HepG2 (cell line): ENCODE results near the gene CSNK1G1. TPM values are rescaled to one million over a fixed set of nuclear protein-coding genes. Genes with fewer than 3 reads are reported as not detected.

Source experiments
- ATAC-seq: fragments of 200-7000 bp; cut with Tn5 transposase; 3 replicates; pipeline ENCODE4 v1.9.1; 2020; ENCODE audit warnings: mild to moderate bottlenecking, moderate library complexity
- BruUV-seq: library from RNA; stranded (reverse); fragments of 400-500 nt; replicated peaks from 2 replicates; lab custom pipeline; 2021; lab: Mats Ljungman, UMichigan
- CTCF ChIA-PET: fragments of 300-600 bp; formaldehyde crosslinking; extraction: SDS; loops from one replicate; lab custom pipeline; 2021; ENCODE audit warnings: low total read pairs, inconsistent platforms, low intra/inter-chr PET ratio; lab: Yijun Ruan, JAX
- POLR2A ChIA-PET: fragments of 350-600 bp; sonication (Branson Sonifier 250); formaldehyde crosslinking; loops from one replicate; lab custom pipeline; 2020; ENCODE audit warnings: antibody characterized with exemption, inconsistent platforms; lab: Yijun Ruan, JAX
- DNase-seq: peaks from one replicate; pipeline ENCODE4 v3.0.0-alpha.2; 2015; ENCODE audit warnings: low spot score
- FAIRE-seq: peaks from 3 replicates; lab custom pipeline; 2011; peaks lifted over from hg19 to GRCh38; lab: Jason Lieb, UNC
- H2AFZ ChIP-seq: one replicate; pipeline ENCODE4 v1.6.1; 2011; ENCODE audit warnings: low read length, inconsistent platforms
- H3K27ac ChIP-seq: fragments of 300-600 bp; 3 replicates; pipeline ENCODE4 v1.8.0; 2011; ENCODE audit warnings: mixed run types, mild to moderate bottlenecking, mixed read lengths, low read length, inconsistent platforms; ENCODE audit not compliant: insufficient read depth; ENCODE audit errors: extremely low read length
- H3K27me3 ChIP-seq, 2 experiments: fragments of 200-600 bp in 1 of 2; 2 replicates in 1 of 2; 3 replicates in 1 of 2; pipeline versions ENCODE4 v1.6.0 to v1.8.0; 2011; ENCODE audit warnings: low read length in 2 of 2, mild to moderate bottlenecking in 2 of 2, moderate library complexity in 2 of 2, inconsistent platforms in 1 of 2; ENCODE audit not compliant: insufficient read depth in 2 of 2, control insufficient read depth in 1 of 2
- H3K36me3 ChIP-seq, 2 experiments: fragments of 200-600 bp in 1 of 2; replicated peaks in 1 of 2; 2 replicates in 1 of 2; 3 replicates in 1 of 2; pipeline versions ENCODE4 v1.5.1 to v1.8.0; 2011; ENCODE audit warnings: low read length in 2 of 2, inconsistent platforms in 1 of 2; ENCODE audit not compliant: insufficient read depth in 2 of 2, control insufficient read depth in 1 of 2
- H3K4me1 ChIP-seq: 2 replicates; pipeline ENCODE4 v1.5.1; 2012; ENCODE audit warnings: low read length, inconsistent platforms; ENCODE audit not compliant: insufficient read depth
- H3K4me2 ChIP-seq: 2 replicates; pipeline ENCODE4 v1.6.0; 2011; ENCODE audit warnings: low read depth, low read length, inconsistent platforms
- H3K4me3 ChIP-seq, 3 experiments: fragments of 200-600 bp in 1 of 3; sonication (generic), shearing (Covaris generic) in 1 of 3; replicated peaks in 1 of 3; 2 replicates each; pipeline ENCODE4 v1.5.1; 2011 to 2016; ENCODE audit warnings: low read length in 3 of 3, inconsistent platforms in 2 of 3, low read depth in 2 of 3, mild to moderate bottlenecking in 2 of 3, control low read depth in 1 of 3, mixed read lengths in 1 of 3; ENCODE audit not compliant: insufficient read depth in 1 of 3
- H3K79me2 ChIP-seq: one replicate; pipeline ENCODE4 v1.6.1; 2011; ENCODE audit warnings: low read length, inconsistent platforms; ENCODE audit not compliant: insufficient read depth
- H3K9ac ChIP-seq: 2 replicates; pipeline ENCODE4 v1.6.0; 2011; ENCODE audit warnings: mild to moderate bottlenecking, low read depth, low read length, inconsistent platforms; ENCODE audit not compliant: insufficient read depth
- H3K9me3 ChIP-seq: 2 replicates; pipeline ENCODE4 v1.5.1; 2012; ENCODE audit warnings: mild to moderate bottlenecking, low read length
- H4K20me1 ChIP-seq: 2 replicates; pipeline ENCODE4 v1.6.0; 2011; ENCODE audit warnings: inconsistent platforms, mild to moderate bottlenecking, low read length, moderate library complexity; ENCODE audit not compliant: insufficient read depth
- ARID5B ChIP-seq: IDR thresholded peaks from 2 replicates; pipeline ENCODE4 v1.4.0; 2020; ENCODE audit warnings: mild to moderate bottlenecking, missing genetic modification reagents
- ATF4 ChIP-seq, 2 experiments: fragments of 450-650 bp in 1 of 2; sonication (generic) in 1 of 2; formaldehyde crosslinking; IDR thresholded peaks; 2 replicates each; pipeline versions ENCODE4 v1.5.0 to v1.8.0; 2020 to 2022; ENCODE audit warnings: mild to moderate bottlenecking in 1 of 2, missing genetic modification reagents in 1 of 2
- EP300 ChIP-seq, 3 experiments: sonication (generic) in 1 of 3; formaldehyde crosslinking in 1 of 3; IDR thresholded peaks; 2 replicates each; pipeline versions ENCODE4 v1.5.1 to v1.6.1; 2011 to 2020; ENCODE audit warnings: low read depth in 2 of 3, low read length in 2 of 3, borderline replicate concordance in 1 of 3, improper control_type of control experiment in 1 of 3, mild to moderate bottlenecking in 1 of 3, missing genetic modification reagents in 1 of 3, moderate library complexity in 1 of 3
- ISL2 ChIP-seq: sonication (generic); formaldehyde crosslinking; IDR thresholded peaks from 2 replicates; pipeline ENCODE4 v1.5.0; 2020; ENCODE audit warnings: missing genetic modification reagents
- KMT2B ChIP-seq: IDR thresholded peaks from 2 replicates; pipeline ENCODE4 v1.6.1; 2016; ENCODE audit warnings: missing genetic modification reagents, missing compliant biosample characterization
- ZBTB37 ChIP-seq: sonication (generic); formaldehyde crosslinking; IDR thresholded peaks from 2 replicates; pipeline ENCODE4 v1.4.0; 2020; ENCODE audit warnings: mild to moderate bottlenecking, missing genetic modification reagents
- ZNF138 ChIP-seq: sonication (generic); formaldehyde crosslinking; IDR thresholded peaks from 2 replicates; pipeline ENCODE4 v1.5.0; 2020; ENCODE audit warnings: mild to moderate bottlenecking, low read depth, missing genetic modification reagents
- ZNF317 ChIP-seq: sonication (generic); formaldehyde crosslinking; IDR thresholded peaks from 2 replicates; pipeline ENCODE4 v1.5.0; 2020; ENCODE audit warnings: mild to moderate bottlenecking, missing genetic modification reagents
- ZNF562 ChIP-seq: sonication (generic); formaldehyde crosslinking; IDR thresholded peaks from 2 replicates; pipeline ENCODE4 v1.8.0; 2022; ENCODE audit warnings: missing genetic modification reagents, borderline replicate concordance
- WGBS: methylation state at CpG from one replicate; pipeline ENCODE4 v1.1.6; 2017; ENCODE audit warnings: low lambda C conversion rate; 5-methylcytosine and 5-hydroxymethylcytosine counted together
- in situ Hi-C: cut with HindIII; loops from 2 replicates; pipeline ENCODE4 v1.10.0; 2017; ENCODE audit warnings: low pct_unique_long_range_greater_than_20kb; ENCODE audit not compliant: extremely low pct_ligation_motif_present
- intact Hi-C: fragments of 100-400 bp; cut with micrococcal nuclease; formaldehyde crosslinking; loops from one replicate; pipeline ENCODE4 v1.10.0; 2022; ENCODE audit not compliant: unreplicated experiment
- polyA plus RNA-seq, 8 experiments: library from polyadenylated mRNA; depleted of rRNA in 3 of 8; stranded (reverse) in 7 of 8; unstranded in 1 of 8; fragments of >200 nt; fragmentation: Illumina TruSeq in 4 of 8; extraction: Trizol in 4 of 8; gene quantifications; 2 replicates each; pipeline versions ENCODE4 v1.2.1 to v1.2.3, GENCODE V29; 2011 to 2016; ENCODE audit warnings: low read depth in 4 of 8, missing spikeins in 1 of 8, mixed read lengths in 1 of 8; ENCODE audit not compliant: insufficient read depth in 1 of 8
- total RNA-seq, 5 experiments: library from RNA; depleted of rRNA; stranded (reverse); fragments of >200 nt; fragmentation: Illumina TruSeq; extraction: Trizol; gene quantifications; 2 replicates each; pipeline ENCODE4 v1.2.3, GENCODE V29; 2016; ENCODE audit warnings: low read depth in 1 of 5

The CSNK1G1 gene
- total and polyA plus RNA-seq, 2 of the 13 experiments (the other 11 are each of a cell fraction or from before 2014, with no cell fraction given) = 8.5 to 12.6 TPM

- POLR2A ChIA-PET = no interaction called here
- CTCF ChIA-PET = no interaction called here
- WGBS = 81% methylated on average over 3 of the region's 3 CpGs
- peak overlapping the region; percentile 84 for H3K27ac ChIP-seq
- no peak overlapping the region for H3K9ac ChIP-seq
- intact Hi-C loops (no loop called here), in situ Hi-C loops (no loop called here)
- no TSS peak for BruUV-seq
- TF ChIP-seq KMT2B (CRISPR knock-in tag) (no peak), ZNF317 (CRISPR knock-in tag) (peak; percentile 26; the same call in 1 of the 2 replicates), ISL2 (no peak)
- no peak overlapping the region for H2AFZ ChIP-seq
- FAIRE-seq (no peak), DNase-seq (no peak), ATAC-seq (no peak; the same call in 2 of the 3 replicates)
- H4K20me1 ChIP-seq = no peaks in the 10 kb centered on the region
- H3K4me1 ChIP-seq = peaks cover 52% of the 10 kb centered on the region
- no peaks in the 10 kb centered on the region for H3K27me3 ChIP-seq
- no peaks in the 10 kb centered on the region for H3K9me3 ChIP-seq
- H3K4me3 ChIP-seq = no peak overlapping the region
- peaks cover 9% of the 10 kb centered on the region for H3K79me2 ChIP-seq
- peaks cover 0 to 3% of the 10 kb centered on the region in 2 experiments; a peak in 1 of 5 replicates for H3K36me3 ChIP-seq
- no peak overlapping the region for H3K4me2 ChIP-seq
Measured at GRCh38 chr15:64249406-64249805, 106.6 kb downstream of the CSNK1G1 start.

- Histone ChIP-seq H3K9me3 (no peaks in the 10 kb centered on the region), H3K9ac (peak overlapping the region; percentile 72), H2AFZ (no peak overlapping the region), H3K79me2 (peaks cover 9% of the 10 kb centered on the region), H3K27me3 (no peaks in the 10 kb centered on the region), H3K4me3 (peak overlapping the region in 1 of 3 experiments; percentile 13; a peak in 1 of 6 replicates), H3K4me1 (peaks cover 52% of the 10 kb centered on the region), H3K4me2 (peak overlapping the region; percentile 50), H3K27ac (peak overlapping the region; percentile 84), H4K20me1 (no peaks in the 10 kb centered on the region), H3K36me3 (peaks cover 0 to 3% of the 10 kb centered on the region in 2 experiments; a peak in 1 of 5 replicates)
- CTCF ChIA-PET = no interaction called here
- no TSS peak for BruUV-seq
- ATAC-seq = peak; percentile 95
- WGBS = 13% methylated on average over 2 of the region's 2 CpGs
- POLR2A ChIA-PET = interaction anchor here (0.9 to 1.4 kb wide), 4 partner anchors 12 to 154 kb away, joined by 3 to 5 read pairs (median 4); partner anchors contain the start of genes CIAO2A and TRIP4
- peak; percentile 77 for FAIRE-seq
- in situ Hi-C loops = no loop called here
- intact Hi-C loops = loop anchor here (1.0 kb wide), 1 partner anchor 31 kb away; no protein-coding TSS in a partner anchor
- peak; percentile 93 for DNase-seq
- peak in 1 of 2 experiments; percentile 70; a peak in 2 of 4 replicates for TF ChIP-seq ATF4 (CRISPR knock-in tag; IDR thresholded peaks at IDR 0.05)
- peak; percentile 86; the same call in 1 of the 2 replicates for TF ChIP-seq ARID5B (CRISPR knock-in tag)
- TF ChIP-seq ZBTB37 (CRISPR knock-in tag) = no peak
- TF ChIP-seq ZNF562 (CRISPR knock-in tag) = no peak
- TF ChIP-seq EP300 (IDR thresholded peaks at IDR 0.05; ENCODE audit: low read depth in 2 of 2, low read length in 2 of 2) = peak; percentile 66 to 75; a peak in 2 of 4 replicates
- peak; percentile 63; the same call in 1 of the 2 replicates for TF ChIP-seq EP300 (CRISPR knock-in tag; IDR thresholded peaks at IDR 0.05; ENCODE audit: borderline replicate concordance)
- no peak for TF ChIP-seq ZNF138
Measured at GRCh38 chr15:64247906-64248541, 107.9 kb downstream of the CSNK1G1 start.
